HG03103 (cell line): ENCODE measurements around the gene PFN4.
"Not testable (repeated sequence)": the region's sequence is repeated elsewhere in the genome, so short reads cannot be mapped to it uniquely, and the experiment has no call there.

ENCODE experiments used
- ATAC-seq: cut with Tn5 transposase; IDR thresholded peaks from one replicate; pipeline ENCODE4 v1.9.1; 2021; ENCODE audit warnings: low read depth; ENCODE audit not compliant: unreplicated experiment

Gene PFN4, protein sequence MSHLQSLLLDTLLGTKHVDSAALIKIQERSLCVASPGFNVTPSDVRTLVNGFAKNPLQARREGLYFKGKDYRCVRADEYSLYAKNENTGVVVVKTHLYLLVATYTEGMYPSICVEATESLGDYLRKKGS

DNA sequence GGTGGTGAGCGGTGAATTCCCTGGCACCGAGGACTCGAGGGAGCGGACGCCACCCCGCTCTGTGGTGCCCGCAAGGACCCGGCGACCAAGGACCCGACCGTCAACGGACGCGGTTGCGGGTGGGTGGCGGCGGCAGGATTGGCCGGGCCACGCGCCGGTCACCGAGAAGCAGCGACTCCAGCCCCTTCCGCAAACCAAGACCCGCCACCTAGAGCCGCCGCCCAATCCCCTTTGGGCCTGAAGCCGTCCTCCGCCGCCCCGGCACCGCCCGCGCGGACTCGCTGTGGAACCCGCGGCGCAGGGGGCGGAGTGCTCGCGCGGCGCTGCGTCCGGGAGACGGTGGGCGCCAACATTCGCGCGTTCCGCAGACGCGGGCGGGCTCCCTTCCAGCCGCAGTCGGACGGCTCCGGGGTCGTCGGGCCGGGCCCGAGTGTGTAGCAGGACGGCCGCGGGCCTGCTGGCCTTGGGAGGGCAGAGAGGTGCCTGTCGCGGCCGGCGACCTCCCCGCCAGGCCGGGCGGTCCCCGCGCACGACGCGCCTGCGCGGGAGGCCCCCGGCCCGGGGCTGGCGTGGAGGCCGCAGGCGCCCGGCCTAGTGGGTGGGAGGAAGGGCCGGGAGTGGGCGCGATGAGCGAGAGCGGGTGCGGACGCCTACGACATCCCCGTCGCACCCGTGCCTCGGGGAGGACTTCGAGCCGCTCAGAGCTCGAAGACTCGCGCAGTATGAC is at the start of gene PFN4, which contains the start of gene FAM228B:
TSS of gene PFN4 (minus strand) at position 140 of the 727 bp plus-strand sequence. CDS start 799 bp downstream, outside the sequence.
TSS of gene FAM228B (plus strand) at position 275 of the 727 bp plus-strand sequence. CDS start 893 bp downstream, outside the sequence.
- peak; percentile 80 for ATAC-seq

DNA sequence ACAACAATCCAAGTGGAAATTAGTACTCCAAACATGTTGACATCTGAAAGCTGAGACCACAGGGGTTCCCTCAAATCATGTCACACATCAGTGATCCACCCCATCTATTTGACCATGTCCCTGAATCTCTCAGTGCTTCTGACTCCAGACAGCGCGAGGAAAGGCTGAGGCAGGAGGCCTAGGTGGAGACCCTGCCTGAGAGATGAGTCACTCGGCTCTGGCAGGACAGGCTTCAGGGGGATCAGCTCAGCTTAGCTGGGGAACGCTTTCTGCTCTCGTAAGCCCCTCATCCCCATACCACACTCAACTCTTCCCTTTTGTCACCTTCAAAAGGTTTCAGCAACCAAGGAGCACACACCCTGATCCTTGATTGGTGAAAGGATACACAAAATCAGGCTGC is 45.9 kb upstream of the PFN4 start:
- no peak for ATAC-seq

DNA sequence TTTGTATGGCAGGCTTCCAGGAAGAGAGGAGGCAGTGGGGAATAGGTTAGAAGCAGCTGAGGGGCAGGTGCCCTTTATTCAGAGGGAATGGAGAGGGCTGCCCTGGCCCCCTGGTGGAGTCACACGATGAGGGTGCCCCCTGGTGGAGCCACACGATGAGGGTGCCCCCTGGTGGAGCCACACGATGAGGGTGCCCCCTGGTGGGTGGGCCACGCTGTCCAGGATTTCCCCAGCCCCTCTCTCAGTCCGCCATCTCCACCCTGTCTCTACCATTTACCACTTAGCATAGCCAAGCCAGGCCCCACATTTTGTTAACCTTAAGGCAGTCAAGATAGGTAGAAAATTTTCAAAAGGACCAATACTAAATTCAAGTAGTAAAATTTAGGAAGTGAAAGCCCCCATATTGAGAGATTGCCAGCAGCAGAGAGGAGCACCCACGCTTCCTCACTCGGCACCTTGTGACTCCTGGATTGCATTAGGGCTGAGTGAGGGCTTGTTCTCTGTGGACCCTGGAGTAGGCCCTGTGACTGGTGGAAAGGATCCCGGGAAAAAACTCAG is 41.4 kb upstream of the PFN4 start:
- ATAC-seq = peak; percentile 61

DNA sequence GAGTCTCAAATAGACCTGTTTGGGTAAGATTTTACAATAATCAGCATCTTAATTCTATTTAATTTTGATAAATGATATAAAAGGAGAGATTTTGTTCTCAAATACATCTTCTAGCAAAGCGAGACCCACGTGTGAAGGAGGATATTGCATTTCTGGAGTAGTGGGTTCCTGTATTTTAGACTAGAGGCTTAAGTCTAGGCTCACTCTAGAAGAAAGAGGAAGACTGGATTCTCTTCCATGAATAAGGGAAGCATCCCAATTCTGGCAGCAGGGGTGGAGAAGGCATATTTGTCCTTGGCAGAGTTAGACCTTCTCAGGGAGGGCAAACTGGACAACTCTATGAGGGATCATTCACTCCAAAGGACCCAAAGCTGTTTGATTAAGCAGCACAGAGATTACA is 40.5 kb upstream of the PFN4 start:
- no peak for ATAC-seq

DNA sequence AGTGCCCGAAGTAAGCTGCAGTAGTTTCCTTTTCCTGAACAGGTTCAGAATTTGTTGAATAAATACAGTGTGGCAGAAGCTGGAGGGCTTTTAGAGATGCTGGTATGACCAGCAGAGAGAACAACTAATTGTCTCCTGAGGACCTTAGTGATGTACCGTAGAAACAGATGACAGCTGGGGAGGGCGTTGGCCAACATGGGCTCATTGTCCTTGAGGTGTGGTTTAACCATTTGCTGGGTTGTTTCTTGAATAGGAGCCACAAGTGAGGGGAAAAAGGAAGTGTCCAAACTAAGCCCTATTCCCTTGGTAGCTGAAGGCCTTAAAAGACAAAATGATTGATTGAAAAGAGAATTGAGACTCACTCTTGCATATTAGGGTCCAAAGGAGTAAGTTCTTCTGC is 40.1 kb upstream of the PFN4 start:
- no peak for ATAC-seq

DNA sequence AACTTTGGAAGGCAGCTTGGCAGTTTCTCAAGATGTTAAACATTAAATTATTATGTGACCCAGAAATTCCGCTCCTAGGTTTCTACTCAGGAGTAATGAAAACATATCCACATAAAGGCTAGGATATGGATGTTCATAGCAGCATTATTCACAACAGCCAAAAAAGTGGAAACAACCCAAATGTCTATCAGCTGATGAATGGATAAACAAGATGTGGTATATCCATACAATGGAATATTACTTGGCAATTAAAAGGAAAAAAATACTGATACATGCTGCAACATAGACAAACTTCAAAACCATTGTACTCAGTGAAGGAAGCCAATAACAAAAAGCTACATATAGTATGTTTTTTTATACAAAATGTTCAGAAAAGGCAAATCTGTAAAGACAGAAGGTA is 39.4 kb upstream of the PFN4 start:
- no peak for ATAC-seq

DNA sequence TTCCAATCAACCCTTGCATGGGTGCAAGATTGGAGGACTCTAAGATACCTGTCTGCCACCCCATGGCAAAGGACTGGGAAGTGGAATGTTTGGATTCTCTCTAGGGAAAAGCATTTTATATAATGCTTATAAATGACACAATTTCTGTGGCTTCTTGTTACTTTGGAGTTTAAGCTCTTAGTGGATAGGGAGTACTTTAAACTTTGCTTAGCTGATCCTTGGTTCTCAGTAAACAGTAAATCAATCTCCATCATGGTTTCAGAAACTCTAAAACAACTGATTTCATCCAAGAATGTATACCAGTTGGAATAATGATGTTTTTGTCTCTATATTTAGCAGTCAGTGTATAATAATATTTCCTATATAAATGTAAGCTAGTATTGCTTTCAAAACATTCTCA is 37.6 kb upstream of the PFN4 start:
- no peak for ATAC-seq

DNA sequence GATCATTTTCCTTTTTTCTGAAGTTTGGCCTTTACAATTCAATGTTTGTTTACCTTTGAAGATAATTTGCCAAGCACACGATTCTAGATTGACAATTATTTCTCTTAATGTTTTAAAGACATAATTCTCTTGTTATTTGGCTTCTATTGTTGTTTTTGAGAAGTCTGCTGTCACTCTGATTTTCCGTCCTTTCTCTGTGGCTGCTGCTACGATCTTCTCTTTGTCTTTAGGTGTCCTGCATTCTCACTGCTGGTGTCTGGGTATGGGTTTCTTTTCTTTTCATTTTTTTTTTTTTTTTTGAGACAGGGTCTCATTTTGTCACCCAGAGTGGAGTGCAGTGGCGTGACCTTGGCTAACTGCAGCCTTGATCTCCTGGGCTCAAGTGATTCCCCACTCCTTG is 36.6 kb upstream of the PFN4 start:
- no peak for ATAC-seq

DNA sequence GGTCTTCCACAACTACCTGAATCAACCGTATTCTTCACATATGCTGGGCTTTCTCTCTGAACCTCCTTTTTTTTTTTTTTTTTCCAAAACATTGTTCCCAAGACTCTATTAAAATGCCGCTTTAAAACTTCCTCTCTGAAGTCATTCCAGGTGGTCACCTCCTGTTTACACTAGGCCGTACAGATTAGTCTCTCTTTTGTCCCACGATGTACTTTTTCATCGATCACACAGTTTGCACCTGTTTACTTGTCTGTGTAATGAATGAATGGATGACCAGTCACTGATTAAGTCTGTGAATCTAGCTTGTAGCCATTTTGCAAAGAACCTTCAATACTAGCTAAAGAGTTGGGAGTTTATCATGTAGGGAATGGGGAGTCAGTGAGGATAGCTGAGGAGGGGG is 35.0 kb upstream of the PFN4 start:
- ATAC-seq = no peak

DNA sequence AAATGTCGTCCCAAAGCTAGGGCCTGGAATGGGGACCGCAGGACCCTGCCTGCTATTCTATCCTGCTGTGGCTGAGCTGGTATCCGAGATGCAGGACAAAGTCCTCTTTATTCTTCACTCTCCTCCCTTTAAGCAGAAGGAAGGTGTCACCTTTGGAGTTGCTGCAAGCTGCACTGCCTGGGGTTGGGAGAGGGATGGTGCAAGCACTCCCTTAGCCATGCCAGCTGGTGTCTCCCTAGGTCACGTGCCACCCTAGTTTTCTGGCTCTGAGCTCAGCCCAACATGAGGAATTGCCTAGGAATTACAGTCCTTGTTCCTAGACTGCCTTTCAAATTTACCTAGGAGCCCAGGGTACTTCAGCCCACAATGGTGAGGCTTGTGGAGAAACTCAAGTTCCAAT is 30.3 kb upstream of the PFN4 start:
- ATAC-seq = no peak

DNA sequence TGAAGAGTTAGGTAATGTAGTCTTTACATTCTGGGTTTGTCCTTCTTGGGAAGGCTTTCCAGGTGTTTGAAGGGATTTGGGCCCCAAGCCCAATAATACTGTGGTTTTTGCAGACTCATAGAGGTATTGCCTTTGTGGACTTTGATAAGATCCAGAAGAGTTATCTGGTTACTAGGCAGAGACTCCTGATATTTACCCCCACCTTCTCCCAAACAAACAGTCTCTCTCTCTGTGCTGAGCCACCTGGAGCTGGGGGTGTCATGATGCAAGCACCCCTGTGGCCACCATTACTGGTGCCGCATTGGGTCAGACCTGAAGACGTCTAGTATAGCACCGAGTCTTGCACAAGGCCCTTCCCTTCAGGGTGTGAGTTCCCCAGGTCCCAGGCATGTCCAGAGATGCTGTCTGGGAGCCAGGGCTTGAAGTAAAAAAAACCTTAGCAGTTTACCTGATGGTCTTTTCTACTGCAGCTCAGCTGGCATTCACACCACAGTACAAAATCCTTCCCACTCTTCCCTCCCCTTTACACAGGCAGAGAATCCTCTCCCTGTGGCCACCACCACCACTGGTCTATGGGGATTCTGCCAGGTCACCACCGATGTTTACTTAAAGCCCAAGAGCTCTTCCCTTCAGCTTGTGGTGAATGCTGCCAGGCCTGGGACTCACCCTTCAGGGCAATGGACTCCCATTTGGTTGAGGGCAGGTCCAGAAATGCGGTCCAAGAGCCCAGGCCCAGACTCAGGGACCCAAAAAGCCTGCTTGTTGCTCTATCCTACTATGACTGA is 29.5 kb upstream of the PFN4 start:
- ATAC-seq = no peak

DNA sequence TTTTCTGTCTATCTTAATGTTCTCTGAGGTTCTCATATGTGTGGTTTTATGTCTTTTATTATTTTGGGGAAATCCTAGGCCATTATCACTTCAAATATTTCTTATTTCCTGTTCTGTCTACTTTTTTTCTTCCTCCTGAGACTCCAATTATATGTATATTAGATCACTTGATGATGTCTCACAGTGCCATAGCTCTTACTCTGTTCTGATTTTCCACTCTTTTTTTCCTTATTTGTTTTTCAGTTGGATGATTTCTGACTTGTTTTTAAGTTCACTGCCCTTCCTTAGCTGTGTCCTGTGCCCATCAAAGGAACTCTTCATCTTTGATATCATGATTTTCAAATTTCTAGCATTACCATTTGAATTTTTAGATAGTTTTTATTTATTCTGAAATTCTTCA is 24.2 kb upstream of the PFN4 start:
- no peak for ATAC-seq

DNA sequence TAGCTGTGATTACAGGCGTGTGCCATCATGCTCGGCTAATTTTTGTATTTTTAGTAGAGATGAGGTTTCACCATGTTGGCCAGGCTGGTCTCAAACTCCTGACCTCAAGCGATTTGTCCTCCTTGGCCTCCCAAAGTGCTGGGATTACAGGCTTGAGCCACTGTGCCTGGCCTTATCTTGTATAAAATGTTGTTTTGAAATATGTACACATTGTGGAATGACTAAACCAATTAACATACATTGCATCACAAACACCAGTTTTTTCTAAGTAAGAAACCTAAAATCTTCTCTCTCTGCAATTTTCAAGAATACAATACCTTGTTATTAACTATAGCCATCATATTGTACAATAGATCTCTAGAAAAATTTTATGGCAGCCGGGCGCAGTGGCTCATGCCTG is 17.2 kb upstream of the PFN4 start:
- not testable (repeated sequence) for ATAC-seq

DNA sequence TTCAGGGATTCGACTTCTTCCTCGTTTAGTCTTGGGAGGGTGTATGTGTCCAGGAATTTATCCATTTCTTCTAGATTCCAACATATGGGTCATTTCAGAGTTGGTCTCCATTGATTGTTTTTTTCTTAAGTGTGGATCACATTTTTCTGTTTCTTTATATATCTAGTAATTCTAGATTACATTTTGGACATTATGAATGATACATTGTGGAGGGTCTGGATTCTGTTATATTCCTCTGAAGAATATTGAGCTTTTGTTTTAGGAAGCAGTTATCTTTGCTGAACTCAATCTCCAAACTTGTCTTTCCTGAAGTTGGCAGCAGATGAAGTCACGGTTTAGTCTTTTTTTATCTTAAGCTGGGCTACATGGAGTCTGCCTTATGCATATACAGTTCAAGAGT is 9.4 kb upstream of the PFN4 start:
- ATAC-seq = no peak

DNA sequence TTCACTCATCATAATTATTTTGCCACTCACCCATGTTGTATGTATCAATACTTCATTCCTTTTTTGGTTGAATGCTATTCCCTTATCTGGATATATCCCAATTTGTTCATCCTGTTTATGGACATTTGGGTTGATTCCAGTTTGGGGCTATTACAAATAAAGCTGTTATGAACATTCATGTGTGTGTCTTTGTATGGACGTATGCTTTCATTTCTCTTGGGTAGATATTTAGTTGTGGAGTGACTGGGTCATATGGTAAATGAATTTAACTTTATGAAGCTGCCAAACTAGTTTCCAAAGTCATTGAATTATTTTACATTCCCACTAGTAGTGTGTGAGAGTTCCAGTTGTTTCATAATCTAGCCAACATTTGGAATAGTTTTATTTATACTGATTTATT is 2.8 kb upstream of the PFN4 start:
- ATAC-seq = no peak

DNA sequence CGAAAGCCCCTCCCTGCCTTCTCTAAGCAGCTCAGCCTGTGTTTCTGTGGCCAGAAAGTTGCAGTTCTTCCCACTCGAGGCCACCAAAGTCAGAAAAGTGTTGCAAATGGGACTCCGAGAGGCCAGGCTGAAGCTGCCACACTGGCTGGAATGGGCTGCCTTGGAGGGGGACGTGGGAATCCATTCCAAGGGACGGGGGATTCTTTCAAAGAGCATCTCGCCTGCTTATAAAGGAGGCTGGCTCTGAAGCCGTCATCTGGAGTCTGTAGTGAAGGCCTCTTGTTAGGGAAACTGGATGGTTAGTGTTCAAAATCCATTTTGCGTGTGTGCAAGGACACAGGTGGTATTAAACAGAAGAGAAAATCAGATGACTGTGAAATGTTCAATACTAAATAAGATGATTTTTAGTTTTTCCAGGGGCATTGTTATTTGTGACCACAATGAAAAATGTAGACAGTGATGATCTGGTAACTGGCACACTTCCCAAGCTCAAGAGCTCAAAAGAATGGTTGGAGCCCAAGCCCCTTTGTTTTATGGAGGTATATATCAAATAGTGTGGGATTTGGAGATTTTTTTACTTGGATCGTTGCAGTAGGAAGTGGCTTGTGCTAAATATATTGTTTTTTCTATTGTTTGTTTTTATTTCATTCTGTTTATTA is 917 bp upstream of the PFN4 start:
- ATAC-seq = peak; percentile 6

DNA sequence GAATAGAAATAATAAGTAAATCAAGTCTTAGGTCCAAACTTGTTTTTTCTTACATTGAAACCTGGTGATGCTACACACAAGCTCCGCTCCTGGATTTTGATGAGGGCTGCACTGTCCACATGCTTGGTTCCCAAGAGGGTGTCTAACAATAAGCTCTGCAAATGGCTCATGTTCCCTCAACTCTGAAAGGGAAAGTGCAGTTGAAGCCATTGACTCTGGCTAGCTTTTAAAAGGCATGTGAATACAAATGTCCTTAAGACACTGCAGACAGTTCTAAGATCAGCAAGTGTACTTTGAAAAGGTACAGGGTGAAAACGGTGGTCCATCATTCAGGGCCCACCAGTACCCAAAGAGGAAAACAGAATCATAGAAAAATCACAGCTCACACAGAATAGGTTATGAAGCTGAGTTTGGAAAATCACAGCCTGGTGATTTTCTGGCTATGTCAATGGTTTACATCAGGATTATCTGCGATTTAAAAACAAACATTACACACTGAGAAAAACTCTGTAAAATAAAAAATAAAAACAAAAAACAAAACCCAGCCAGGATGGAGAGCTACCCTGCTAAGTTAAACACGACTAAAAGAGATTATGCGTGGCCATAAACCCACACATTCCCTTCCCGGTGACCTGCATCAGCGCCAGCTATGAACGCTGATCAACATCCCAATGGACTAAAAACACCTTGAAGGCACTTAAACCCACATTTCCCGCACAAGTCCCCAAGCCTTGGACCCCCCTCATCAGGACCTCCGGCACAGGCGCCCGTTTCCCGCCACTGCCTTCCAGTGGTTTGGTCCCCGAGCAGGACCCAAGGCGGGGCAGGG is 554 bp downstream of the PFN4 start:
- ATAC-seq = no peak

DNA sequence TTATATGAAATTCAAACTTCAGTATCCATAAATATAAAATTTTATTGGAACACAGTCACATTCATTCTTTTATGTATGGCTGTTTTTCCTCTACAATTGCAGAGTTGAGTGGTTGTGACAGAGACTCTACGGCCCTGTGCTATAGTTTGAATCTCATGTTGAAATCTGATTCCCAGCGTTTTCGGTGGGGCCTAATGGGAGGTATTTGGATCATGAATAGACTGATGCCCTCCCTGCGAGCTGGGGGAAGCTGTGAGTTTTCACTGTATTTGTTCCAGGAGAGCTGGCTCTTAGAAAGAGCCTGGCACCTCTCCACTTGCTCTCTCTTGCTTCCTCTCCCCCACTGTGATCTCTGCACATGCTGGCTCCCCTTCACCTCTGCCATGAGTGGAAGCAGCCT is 1.7 kb downstream of the PFN4 start:
- no peak for ATAC-seq

DNA sequence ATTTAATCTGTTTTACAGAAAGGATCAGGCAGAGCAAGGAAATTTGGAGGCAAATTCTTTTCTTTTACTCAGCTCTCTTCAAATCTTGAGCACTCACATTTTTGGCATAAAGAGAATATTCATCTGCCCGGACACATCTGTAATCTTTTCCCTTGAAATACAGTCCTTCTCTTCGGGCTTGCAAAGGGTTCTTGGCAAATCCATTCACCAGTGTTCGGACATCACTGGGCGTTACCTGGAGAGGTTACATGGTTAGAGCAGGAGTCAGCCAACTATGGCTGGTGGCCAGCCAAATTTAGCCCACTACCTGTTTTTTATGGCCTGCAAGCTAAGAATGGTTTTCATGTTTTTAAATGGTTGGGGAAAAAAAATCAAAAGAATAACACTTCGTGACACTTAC is 2.1 kb downstream of the PFN4 start:
- ATAC-seq = no peak

DNA sequence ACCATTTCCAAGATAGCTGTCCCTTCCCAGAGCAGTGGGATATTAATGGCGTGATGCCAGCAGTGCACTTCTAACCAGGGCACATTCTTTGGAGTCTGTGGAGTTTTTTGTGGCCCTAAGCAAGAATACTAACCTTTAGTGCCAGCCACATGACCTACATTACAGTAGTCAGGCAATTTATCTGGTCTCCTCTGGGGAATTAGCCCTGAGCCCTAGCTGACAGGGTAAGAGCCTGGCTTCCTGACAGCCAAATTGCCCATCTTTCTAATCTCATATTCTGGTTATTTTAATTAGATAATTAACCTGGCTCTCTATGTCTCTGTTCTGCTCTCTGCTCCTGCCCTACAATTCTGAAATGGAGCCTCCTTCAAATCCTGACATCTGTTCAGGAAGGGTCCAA is 5.2 kb downstream of the PFN4 start:
- ATAC-seq = no peak
